GM21360 (cell line): ENCODE measurements around the gene SLCO2B1.

ENCODE experiments used
- ATAC-seq: cut with Tn5 transposase; IDR thresholded peaks from one replicate; pipeline ENCODE4 v1.9.1; 2021; ENCODE audit warnings: mild to moderate bottlenecking, moderate library complexity; ENCODE audit not compliant: unreplicated experiment

SLCO2B1 gene

GRCh38 chr11:75160880-75161279 is 10.0 kb downstream of the SLCO2B1 start:
- no peak for ATAC-seq

- ATAC-seq = no peak
These were observed 10.7 kb downstream of the SLCO2B1 start for GRCh38 chr11:75161506-75162095.

- no peak for ATAC-seq
These were observed 12.0 kb downstream of the SLCO2B1 start for GRCh38 chr11:75162954-75163353.

- no peak for ATAC-seq
These were observed 13.3 kb downstream of the SLCO2B1 start for GRCh38 chr11:75163921-75164849.

- no peak for ATAC-seq
These were observed 14.8 kb downstream of the SLCO2B1 start for GRCh38 chr11:75165721-75166120.

GRCh38 chr11:75166791-75167190 is 15.9 kb downstream of the SLCO2B1 start:
- no peak for ATAC-seq

GRCh38 chr11:75167617-75168016 is 16.7 kb downstream of the SLCO2B1 start:
- no peak for ATAC-seq

GRCh38 chr11:75169101-75169885 is 18.4 kb downstream of the SLCO2B1 start:
- no peak for ATAC-seq

GRCh38 chr11:75170516-75171201 is 19.8 kb downstream of the SLCO2B1 start:
- no peak for ATAC-seq

- ATAC-seq = no peak
These were observed 22.4 kb downstream of the SLCO2B1 start for GRCh38 chr11:75173336-75173735.

- no peak for ATAC-seq
These were observed 24.0 kb downstream of the SLCO2B1 start for GRCh38 chr11:75174781-75175370.

- no peak for ATAC-seq
These were observed 31.8 kb downstream of the SLCO2B1 start for GRCh38 chr11:75182664-75183063.

- ATAC-seq = no peak
These were observed 33.1 kb downstream of the SLCO2B1 start for GRCh38 chr11:75184051-75184450.

GRCh38 chr11:75184757-75185425 is 34.0 kb downstream of the SLCO2B1 start:
- no peak for ATAC-seq

- no peak for ATAC-seq
These were observed 35.0 kb downstream of the SLCO2B1 start for GRCh38 chr11:75185866-75186265.

GRCh38 chr11:75186999-75187398 is 36.1 kb downstream of the SLCO2B1 start:
- ATAC-seq = no peak

GRCh38 chr11:75188671-75189070 is 37.8 kb downstream of the SLCO2B1 start:
- ATAC-seq = no peak

- no peak for ATAC-seq
These were observed 38.2 kb downstream of the SLCO2B1 start for GRCh38 chr11:75189108-75189507.

- ATAC-seq = no peak
These were observed 39.0 kb downstream of the SLCO2B1 start for GRCh38 chr11:75189911-75190310.
